Lower leg skin (tissue), 4 donors: Measurements from ENCODE around the gene RPRD1A. TPM values are rescaled to one million over a fixed set of nuclear protein-coding genes. Genes with fewer than 3 reads are reported as not detected.

ENCODE experiments used
- DNase-seq, 2 donors: peaks; one replicate each; pipeline ENCODE4 v3.0.0-alpha.2; 2019; ENCODE audit warnings: low spot score in 2 of 2
- H3K4me3 ChIP-seq: fragments of 200-600 bp; sonication (generic); 2 replicates; pipeline ENCODE4 v1.5.1; 2017; ENCODE audit warnings: mild to moderate bottlenecking, low read depth; ENCODE audit not compliant: poor library complexity, severe bottlenecking
- CTCF ChIP-seq, 3 donors: fragments of 450-650 bp; IDR thresholded peaks; one replicate each; pipeline ENCODE4 v1.5.1; 2016; ENCODE audit warnings: antibody characterized with exemption in 3 of 3, mild to moderate bottlenecking in 3 of 3, moderate library complexity in 2 of 3
- POLR2A ChIP-seq, 2 donors: fragments of 450-650 bp; IDR thresholded peaks; one replicate each; pipeline ENCODE4 v1.6.1; 2016 to 2017; ENCODE audit warnings: antibody characterized with exemption in 2 of 2, mild to moderate bottlenecking in 1 of 2, moderate library complexity in 1 of 2
- WGBS, 2 donors: methylation state at CpG; one replicate each; pipeline ENCODE4 v1.1.5; 2018; 5-methylcytosine and 5-hydroxymethylcytosine counted together
- intact Hi-C: fragments of 100-400 bp; cut with DNase I; formaldehyde crosslinking; loops from one replicate; pipeline ENCODE4 v1.15.0; 2023; ENCODE audit warnings: low total_unique reads
- total RNA-seq, 4 donors: library from RNA; depleted of rRNA; stranded (reverse); fragments of >200 nt; gene quantifications; one replicate each; pipeline ENCODE4 v1.1.0, GENCODE V29; 2016

The RPRD1A gene
- total RNA-seq, 4 donors from 2014 or later = 30.1 to 55.9 (median 46.9) TPM

GRCh38 chr18:36064027-36064808, 3.1 kb downstream of the RPRD1A start:
- no peak for DNase-seq
- H3K4me3 ChIP-seq = no peak overlapping the region
- whole genome bisulfite sequencing, 2 donors = 95 to 97% methylated on average over 31 of the region's 31 CpGs
- intact Hi-C loops = no loop called here
- TF ChIP-seq POLR2A (IDR thresholded peaks at IDR 0.05) (no peak), CTCF (IDR thresholded peaks at IDR 0.05) (no peak)

GRCh38 chr18:36058674-36059073, 8.7 kb downstream of the RPRD1A start:
- intact Hi-C loops = no loop called here
- WGBS, 2 donors = 89 to 92% methylated on average over 3 of the region's 3 CpGs
- TF ChIP-seq POLR2A (IDR thresholded peaks at IDR 0.05) (no peak), CTCF (IDR thresholded peaks at IDR 0.05) (no peak)
- H3K4me3 ChIP-seq = no peak overlapping the region
- DNase-seq = no peak

- intact Hi-C loops = no loop called here
- H3K4me3 ChIP-seq = no peak overlapping the region
- WGBS, 2 donors = 94 to 97% methylated on average over 3 of the region's 3 CpGs
- DNase-seq = no peak
- no peak for TF ChIP-seq CTCF (IDR thresholded peaks at IDR 0.05)
- TF ChIP-seq POLR2A (IDR thresholded peaks at IDR 0.05) = no peak
Observed at GRCh38 chr18:36051760-36052159, 15.6 kb downstream of the RPRD1A start.

- no peak for DNase-seq
- H3K4me3 ChIP-seq = no peak overlapping the region
- no peak for TF ChIP-seq CTCF (IDR thresholded peaks at IDR 0.05)
- TF ChIP-seq POLR2A (IDR thresholded peaks at IDR 0.05) = no peak
- intact Hi-C loops = no loop called here
Observed at GRCh38 chr18:36050479-36050878, 16.9 kb downstream of the RPRD1A start.

- H3K4me3 ChIP-seq = no peak overlapping the region
- TF ChIP-seq CTCF (IDR thresholded peaks at IDR 0.05) (no peak), POLR2A (IDR thresholded peaks at IDR 0.05) (no peak)
- DNase-seq = no peak
- intact Hi-C loops = no loop called here
Observed at GRCh38 chr18:36047521-36047920, 19.8 kb downstream of the RPRD1A start.

- TF ChIP-seq CTCF (IDR thresholded peaks at IDR 0.05) (no peak), POLR2A (IDR thresholded peaks at IDR 0.05) (no peak)
- no peak overlapping the region for H3K4me3 ChIP-seq
- intact Hi-C loops = no loop called here
- no peak for DNase-seq
- WGBS, 2 donors = 97 to 100% methylated on average over 3 of the region's 3 CpGs
Observed at GRCh38 chr18:36046898-36047297, 20.5 kb downstream of the RPRD1A start.
